A673 (cell line): ENCODE results near the gene DIP2C. TPM values are rescaled to one million over a fixed set of nuclear protein-coding genes. Genes with fewer than 3 reads are reported as not detected.

Experiments
- BruUV-seq: library from RNA; stranded (reverse); fragments of 400-500 nt; replicated peaks from 2 replicates; lab custom pipeline; 2021; lab: Mats Ljungman, UMichigan
- CTCF ChIA-PET: fragments of 300-600 bp; sonication (Branson Sonifier 250); formaldehyde crosslinking; loops from one replicate; lab custom pipeline; 2022; ENCODE audit warnings: antibody characterized with exemption; lab: Charles Lee
- POLR2A ChIA-PET: fragments of 300-600 bp; sonication (Branson Sonifier 250); formaldehyde crosslinking; loops from one replicate; lab custom pipeline; 2022; ENCODE audit warnings: antibody characterized with exemption; ENCODE audit not compliant: low non-redundant PET; lab: Charles Lee
- DNase-seq: peaks from one replicate; pipeline ENCODE4 v3.0.0-alpha.2; 2015; ENCODE audit warnings: low spot score
- H3K27ac ChIP-seq: fragments of 200-600 bp; sonication (generic); 2 replicates; pipeline ENCODE4 v1.5.1; 2016; ENCODE audit warnings: mixed run types, low read depth, mild to moderate bottlenecking, mixed read lengths, antibody characterized with exemption, low read length; ENCODE audit not compliant: poor library complexity, severe bottlenecking
- H3K27me3 ChIP-seq: fragments of 200-600 bp; sonication (generic); replicated peaks from 2 replicates; pipeline ENCODE4 v1.6.1; 2017; ENCODE audit warnings: mixed run types, low read depth, mild to moderate bottlenecking, mixed read lengths, antibody characterized with exemption, low read length; ENCODE audit not compliant: insufficient read depth, poor library complexity
- H3K36me3 ChIP-seq: fragments of 200-600 bp; sonication (generic); 2 replicates; pipeline ENCODE4 v1.6.1; 2016; ENCODE audit warnings: mixed run types, mild to moderate bottlenecking, mixed read lengths, antibody characterized with exemption, low read length; ENCODE audit not compliant: insufficient read depth, poor library complexity, severe bottlenecking
- H3K4me1 ChIP-seq: fragments of 200-600 bp; sonication (generic); 2 replicates; pipeline ENCODE4 v1.6.1; 2017; ENCODE audit warnings: mixed run types, mild to moderate bottlenecking, mixed read lengths, antibody characterized with exemption, low read length; ENCODE audit not compliant: insufficient read depth, poor library complexity, severe bottlenecking
- H3K4me3 ChIP-seq: fragments of 200-600 bp; sonication (generic); 2 replicates; pipeline ENCODE4 v1.5.1; 2016; ENCODE audit warnings: low read depth, mixed run types, mild to moderate bottlenecking, mixed read lengths, low read length; ENCODE audit not compliant: poor library complexity, severe bottlenecking
- H3K9me3 ChIP-seq: fragments of 200-600 bp; sonication (generic); 2 replicates; pipeline ENCODE4 v1.6.1; 2016; ENCODE audit warnings: mixed run types, low read depth, mild to moderate bottlenecking, mixed read lengths, antibody characterized with exemption, low read length; ENCODE audit not compliant: poor library complexity, severe bottlenecking
- CTCF ChIP-seq: fragments of 300-800, 200-600 bp; sonication (generic); conservative IDR thresholded peaks from 2 replicates; pipeline ENCODE4 v1.5.1; 2017; ENCODE audit warnings: low read depth, mild to moderate bottlenecking, antibody characterized with exemption, low read length, moderate library complexity, mixed read lengths
- EZH2 ChIP-seq: fragments of 200-600 bp; sonication (generic); IDR thresholded peaks from 2 replicates; pipeline ENCODE4 v1.6.1; 2017; ENCODE audit warnings: borderline replicate concordance, low read depth, mild to moderate bottlenecking, mixed read lengths, antibody characterized with exemption, low read length; ENCODE audit not compliant: poor library complexity, severe bottlenecking
- intact Hi-C: fragments of 100-400 bp; cut with micrococcal nuclease; formaldehyde crosslinking; loops from one replicate; pipeline ENCODE4 v1.10.0; 2022; ENCODE audit not compliant: unreplicated experiment
- total RNA-seq: library from RNA; stranded (reverse); gene quantifications from 2 replicates; pipeline ENCODE4 v1.2.3, GENCODE V29; 2021

The DIP2C gene
- total RNA-seq, 1 experiment from 2014 or later: 13.2 TPM

GRCh38 chr10:278707-279106 lies 410.8 kb downstream of the DIP2C start:
- no peak for DNase-seq
- TF ChIP-seq CTCF: no peak
- TF ChIP-seq EZH2: no peak
- intact Hi-C loops: no loop called here
- ChIA-PET CTCF (no interaction called here), POLR2A (no interaction called here)
- no peak overlapping the region for H3K4me3 ChIP-seq
- H3K4me1 ChIP-seq: no peaks in the 10 kb centered on the region
- BruUV-seq: no TSS peak
- H3K36me3 ChIP-seq: no peaks in the 10 kb centered on the region
- no peak overlapping the region for H3K27ac ChIP-seq
- no peaks in the 10 kb centered on the region for H3K27me3 ChIP-seq
- H3K9me3 ChIP-seq: no peaks in the 10 kb centered on the region

GRCh38 chr10:277963-278362 lies 411.5 kb downstream of the DIP2C start:
- POLR2A ChIA-PET: no interaction called here

GRCh38 chr10:275680-276079 lies 413.8 kb downstream of the DIP2C start:
- intact Hi-C loops: no loop called here
- ChIA-PET CTCF (no interaction called here), POLR2A (no interaction called here)
- Histone ChIP-seq H3K27ac (no peak overlapping the region), H3K4me1 (no peaks in the 10 kb centered on the region), H3K9me3 (no peaks in the 10 kb centered on the region), H3K36me3 (no peaks in the 10 kb centered on the region), H3K27me3 (no peaks in the 10 kb centered on the region), H3K4me3 (no peak overlapping the region)
- no peak for DNase-seq
- TF ChIP-seq CTCF (no peak), EZH2 (no peak)
- BruUV-seq: no TSS peak

More at GRCh38 chr10:277963-278362, 411.5 kb downstream of the DIP2C start:
- Histone ChIP-seq H3K36me3 (no peaks in the 10 kb centered on the region), H3K4me1 (no peaks in the 10 kb centered on the region), H3K27me3 (no peaks in the 10 kb centered on the region), H3K4me3 (no peak overlapping the region), H3K9me3 (no peaks in the 10 kb centered on the region), H3K27ac (no peak overlapping the region)
- intact Hi-C loops: no loop called here
- no peak for DNase-seq
- no TSS peak for BruUV-seq
- TF ChIP-seq EZH2 (no peak), CTCF (no peak)
- CTCF ChIA-PET: no interaction called here
